Stimulated activated CD4-positive, alpha-beta T cell treated with anti-CD3 and anti-CD28 coated beads, Interleukin-2, amount 100 ng/mL, for 48 hours (primary cell): ENCODE data around the gene CDC6.
A peak's percentile ranks its signal among the peaks of the same experiment; 100 is the strongest.

Experiments used
- DNase-seq, 2 donors: peaks; one replicate each; pipeline ENCODE4 v3.0.0-alpha.2; 2020

Gene CDC6

GRCh38 chr17:40323391-40324381, 36.0 kb downstream of the CDC6 start:
- DNase-seq = no peak

GRCh38 chr17:40325156-40326013, 37.7 kb downstream of the CDC6 start:
- no peak for DNase-seq

GRCh38 chr17:40326014-40326831, 38.5 kb downstream of the CDC6 start:
- DNase-seq = no peak

- DNase-seq = no peak
These were observed 39.1 kb downstream of the CDC6 start for GRCh38 chr17:40326832-40327199.

GRCh38 chr17:40327244-40327729, 39.6 kb downstream of the CDC6 start:
- no peak for DNase-seq

GRCh38 chr17:40327735-40328385, 40.2 kb downstream of the CDC6 start:
- no peak for DNase-seq

GRCh38 chr17:40328386-40328766, 40.7 kb downstream of the CDC6 start:
- DNase-seq = no peak

- DNase-seq = no peak
These were observed 42.4 kb downstream of the CDC6 start for GRCh38 chr17:40329839-40330794.

- DNase-seq = no peak
These were observed 43.3 kb downstream of the CDC6 start for GRCh38 chr17:40330850-40331470.

- DNase-seq = no peak
These were observed 44.3 kb downstream of the CDC6 start for GRCh38 chr17:40331743-40332641.

GRCh38 chr17:40333781-40334448, 46.2 kb downstream of the CDC6 start:
- no peak for DNase-seq

- DNase-seq = no peak
These were observed 47.9 kb downstream of the CDC6 start for GRCh38 chr17:40335620-40336019.

GRCh38 chr17:40337351-40337750, 49.7 kb downstream of the CDC6 start:
- DNase-seq = no peak

- DNase-seq = no peak
These were observed 50.4 kb downstream of the CDC6 start for GRCh38 chr17:40338058-40338457.

GRCh38 chr17:40338941-40339649, 51.4 kb downstream of the CDC6 start:
- DNase-seq = no peak

- no peak for DNase-seq
These were observed 52.6 kb downstream of the CDC6 start for GRCh38 chr17:40340327-40340726.

GRCh38 chr17:40340880-40341807, 53.5 kb downstream of the CDC6 start:
- peak; percentile 69 to 76 for DNase-seq
